WTC11 (cell line): ENCODE measurements around the gene TIMP2. TPM values are rescaled to one million over a fixed set of nuclear protein-coding genes. Genes with fewer than 3 reads are reported as not detected.

Experiments used
- ATAC-seq: fragments of 200-7000 bp; cut with Tn5 transposase; 2 replicates; pipeline ENCODE4 v1.10.0; 2021; ENCODE audit warnings: mild to moderate bottlenecking, moderate library complexity
- CTCF ChIA-PET: fragments of 300-600 bp; sonication (Branson Sonifier 250); formaldehyde crosslinking; loops from one replicate; lab custom pipeline; 2021; ENCODE audit warnings: antibody characterized with exemption; lab: Charles Lee
- POLR2A ChIA-PET: fragments of 350-600 bp; sonication (Branson Sonifier 250); formaldehyde crosslinking; loops from one replicate; lab custom pipeline; 2021; ENCODE audit warnings: antibody characterized with exemption; lab: Charles Lee
- DNase-seq: peaks from one replicate; pipeline ENCODE4 v3.0.0; 2021; ENCODE audit warnings: low spot score
- H3K27ac Mint-ChIP-seq: 2 replicates; pipeline ENCODE4 v1.8.0; 2021; ENCODE audit warnings: mixed read lengths
- H3K27me3 Mint-ChIP-seq: 2 replicates; pipeline ENCODE4 v1.8.0; 2021; ENCODE audit warnings: low read depth, mild to moderate bottlenecking, moderate library complexity, mixed read lengths
- H3K36me3 Mint-ChIP-seq: 2 replicates; pipeline ENCODE4 v1.8.0; 2021; ENCODE audit warnings: mixed read lengths
- H3K4me1 Mint-ChIP-seq: 2 replicates; pipeline ENCODE4 v1.8.0; 2022; ENCODE audit warnings: mixed read lengths
- H3K4me3 Mint-ChIP-seq: 2 replicates; pipeline ENCODE4 v1.8.0; 2021; ENCODE audit warnings: mild to moderate bottlenecking, moderate library complexity, mixed read lengths
- H3K9me3 Mint-ChIP-seq: 2 replicates; pipeline ENCODE4 v1.8.0; 2021; ENCODE audit warnings: mixed read lengths
- ELF4 ChIP-seq: sonication (generic); formaldehyde crosslinking; IDR thresholded peaks from 2 replicates; pipeline ENCODE4 v1.8.1; 2022; ENCODE audit warnings: low read depth, mild to moderate bottlenecking, moderate library complexity, missing genetic modification reagents
- FOXK1 ChIP-seq: sonication (generic); formaldehyde crosslinking; IDR thresholded peaks from 2 replicates; pipeline ENCODE4 v1.8.0; 2022; ENCODE audit warnings: mild to moderate bottlenecking, moderate library complexity, missing genetic modification reagents
- MXD4 ChIP-seq: fragments of 250-450 bp; sonication (Bioruptor Pico); IDR thresholded peaks from 2 replicates; pipeline ENCODE4 v1.8.0; 2021; ENCODE audit warnings: mild to moderate bottlenecking, moderate library complexity, borderline replicate concordance
- MYBL2 ChIP-seq: sonication (generic); formaldehyde crosslinking; IDR thresholded peaks from 2 replicates; pipeline ENCODE4 v1.8.1; 2023; ENCODE audit warnings: mild to moderate bottlenecking, moderate library complexity, missing genetic modification reagents
- NR2C2 ChIP-seq: sonication (generic); formaldehyde crosslinking; IDR thresholded peaks from 2 replicates; pipeline ENCODE4 v1.8.0; 2022; ENCODE audit warnings: mild to moderate bottlenecking, missing genetic modification reagents
- NR3C1 ChIP-seq: sonication (generic); formaldehyde crosslinking; conservative IDR thresholded peaks from 2 replicates; pipeline ENCODE4 v1.8.1; 2023; ENCODE audit warnings: low read depth, mild to moderate bottlenecking, missing genetic modification reagents
- RELA ChIP-seq: sonication (generic); formaldehyde crosslinking; IDR thresholded peaks from 2 replicates; pipeline ENCODE4 v1.8.1; 2022; ENCODE audit warnings: missing genetic modification reagents, mild to moderate bottlenecking, borderline replicate concordance
- TP53 ChIP-seq: sonication (generic); formaldehyde crosslinking; IDR thresholded peaks from 2 replicates; pipeline ENCODE4 v1.8.1; 2023; ENCODE audit warnings: mild to moderate bottlenecking, missing genetic modification reagents
- ZNF138 ChIP-seq: sonication (generic); formaldehyde crosslinking; conservative IDR thresholded peaks from 2 replicates; pipeline ENCODE4 v1.8.1; 2022; ENCODE audit warnings: mild to moderate bottlenecking, moderate library complexity, missing genetic modification reagents
- ZNF263 ChIP-seq: sonication (generic); formaldehyde crosslinking; IDR thresholded peaks from 2 replicates; pipeline ENCODE4 v1.8.1; 2022; ENCODE audit warnings: low read depth, mild to moderate bottlenecking, moderate library complexity, missing genetic modification reagents
- ZNF396 ChIP-seq: fragments of 250-450 bp; sonication (Bioruptor Pico); IDR thresholded peaks from 2 replicates; pipeline ENCODE4 v1.8.0; 2021; ENCODE audit warnings: mild to moderate bottlenecking, moderate library complexity, borderline replicate concordance
- ZNF423 ChIP-seq: fragments of 250-450 bp; sonication (Bioruptor Pico); IDR thresholded peaks from 2 replicates; pipeline ENCODE4 v2.1.2; 2022; ENCODE audit warnings: mild to moderate bottlenecking, moderate library complexity
- total RNA-seq: library from RNA; stranded (reverse); gene quantifications from 3 replicates; pipeline ENCODE4 v1.2.3, GENCODE V29; 2021
- TF ChIP-seq, protein P1 (sequence below): sonication (generic); formaldehyde crosslinking; IDR thresholded peaks from 2 replicates; pipeline ENCODE4 v1.8.0; 2023; ENCODE audit warnings: missing genetic modification reagents, mild to moderate bottlenecking, borderline replicate concordance
- TF ChIP-seq, protein P2 (sequence below): sonication (generic); formaldehyde crosslinking; IDR thresholded peaks from 2 replicates; pipeline ENCODE4 v1.8.0; 2023; ENCODE audit warnings: missing genetic modification reagents
- TF ChIP-seq, protein P3 (sequence below): fragments of 250-450 bp; sonication (Bioruptor Pico); IDR thresholded peaks from 2 replicates; pipeline ENCODE4 v1.9.0; 2021; ENCODE audit warnings: mild to moderate bottlenecking
- TF ChIP-seq, protein P4 (sequence below): sonication (generic); formaldehyde crosslinking; IDR thresholded peaks from 2 replicates; pipeline ENCODE4 v1.8.1; 2022; ENCODE audit warnings: mild to moderate bottlenecking, moderate library complexity, missing genetic modification reagents
- TF ChIP-seq, protein P5 (sequence below): sonication (generic); formaldehyde crosslinking; IDR thresholded peaks from 2 replicates; pipeline ENCODE4 v1.8.0; 2023; ENCODE audit warnings: mild to moderate bottlenecking, missing genetic modification reagents
- TF ChIP-seq, protein P6 (sequence below): fragments of 250-450 bp; sonication (Bioruptor Pico); IDR thresholded peaks from 2 replicates; pipeline ENCODE4 v1.8.0; 2021; ENCODE audit warnings: mild to moderate bottlenecking
- TF ChIP-seq, protein P7 (sequence below): fragments of 250-450 bp; sonication (Bioruptor Pico); IDR thresholded peaks from 2 replicates; pipeline ENCODE4 v2.1.2; 2022; ENCODE audit warnings: mild to moderate bottlenecking, moderate library complexity

The TIMP2 gene
- total RNA-seq, 1 experiment from 2014 or later, result 37.1 TPM

DNA sequence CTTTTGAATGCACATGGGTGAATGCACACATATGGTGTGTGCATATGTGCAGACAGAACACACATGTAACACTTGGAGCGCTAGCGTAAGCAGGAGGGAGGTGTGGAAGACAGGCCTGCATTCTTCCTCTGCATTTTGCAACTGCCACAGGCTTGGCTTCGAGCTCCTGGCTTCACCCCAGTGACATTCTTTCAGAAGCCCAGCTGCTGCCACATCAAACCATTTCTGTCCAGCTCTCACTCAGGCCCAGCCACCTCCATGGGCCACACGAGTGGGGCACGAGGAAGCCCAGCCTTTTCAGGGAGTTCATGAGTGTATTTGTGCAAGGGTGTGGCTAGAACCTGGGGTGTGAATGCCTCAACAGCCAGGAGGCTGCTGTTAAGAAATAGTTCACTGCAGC lies 35.7 kb upstream of the TIMP2 start:
- Mint-ChIP-seq H3K36me3 (no peaks in the 10 kb centered on the region), H3K4me3 (no peak overlapping the region), H3K4me1 (no peaks in the 10 kb centered on the region), H3K9me3 (no peaks in the 10 kb centered on the region), H3K27ac (no peak overlapping the region), H3K27me3 (no peaks in the 10 kb centered on the region)
- DNase-seq (no peak), ATAC-seq (no peak)
- TF ChIP-seq, protein P1, sequence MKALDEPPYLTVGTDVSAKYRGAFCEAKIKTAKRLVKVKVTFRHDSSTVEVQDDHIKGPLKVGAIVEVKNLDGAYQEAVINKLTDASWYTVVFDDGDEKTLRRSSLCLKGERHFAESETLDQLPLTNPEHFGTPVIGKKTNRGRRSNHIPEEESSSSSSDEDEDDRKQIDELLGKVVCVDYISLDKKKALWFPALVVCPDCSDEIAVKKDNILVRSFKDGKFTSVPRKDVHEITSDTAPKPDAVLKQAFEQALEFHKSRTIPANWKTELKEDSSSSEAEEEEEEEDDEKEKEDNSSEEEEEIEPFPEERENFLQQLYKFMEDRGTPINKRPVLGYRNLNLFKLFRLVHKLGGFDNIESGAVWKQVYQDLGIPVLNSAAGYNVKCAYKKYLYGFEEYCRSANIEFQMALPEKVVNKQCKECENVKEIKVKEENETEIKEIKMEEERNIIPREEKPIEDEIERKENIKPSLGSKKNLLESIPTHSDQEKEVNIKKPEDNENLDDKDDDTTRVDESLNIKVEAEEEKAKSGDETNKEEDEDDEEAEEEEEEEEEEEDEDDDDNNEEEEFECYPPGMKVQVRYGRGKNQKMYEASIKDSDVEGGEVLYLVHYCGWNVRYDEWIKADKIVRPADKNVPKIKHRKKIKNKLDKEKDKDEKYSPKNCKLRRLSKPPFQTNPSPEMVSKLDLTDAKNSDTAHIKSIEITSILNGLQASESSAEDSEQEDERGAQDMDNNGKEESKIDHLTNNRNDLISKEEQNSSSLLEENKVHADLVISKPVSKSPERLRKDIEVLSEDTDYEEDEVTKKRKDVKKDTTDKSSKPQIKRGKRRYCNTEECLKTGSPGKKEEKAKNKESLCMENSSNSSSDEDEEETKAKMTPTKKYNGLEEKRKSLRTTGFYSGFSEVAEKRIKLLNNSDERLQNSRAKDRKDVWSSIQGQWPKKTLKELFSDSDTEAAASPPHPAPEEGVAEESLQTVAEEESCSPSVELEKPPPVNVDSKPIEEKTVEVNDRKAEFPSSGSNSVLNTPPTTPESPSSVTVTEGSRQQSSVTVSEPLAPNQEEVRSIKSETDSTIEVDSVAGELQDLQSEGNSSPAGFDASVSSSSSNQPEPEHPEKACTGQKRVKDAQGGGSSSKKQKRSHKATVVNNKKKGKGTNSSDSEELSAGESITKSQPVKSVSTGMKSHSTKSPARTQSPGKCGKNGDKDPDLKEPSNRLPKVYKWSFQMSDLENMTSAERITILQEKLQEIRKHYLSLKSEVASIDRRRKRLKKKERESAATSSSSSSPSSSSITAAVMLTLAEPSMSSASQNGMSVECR (CRISPR knock-in tag), result no peak
- no peak for TF ChIP-seq ZNF396 (CRISPR knock-in tag)
- no peak for TF ChIP-seq ELF4 (CRISPR knock-in tag)
- TF ChIP-seq, protein P2, sequence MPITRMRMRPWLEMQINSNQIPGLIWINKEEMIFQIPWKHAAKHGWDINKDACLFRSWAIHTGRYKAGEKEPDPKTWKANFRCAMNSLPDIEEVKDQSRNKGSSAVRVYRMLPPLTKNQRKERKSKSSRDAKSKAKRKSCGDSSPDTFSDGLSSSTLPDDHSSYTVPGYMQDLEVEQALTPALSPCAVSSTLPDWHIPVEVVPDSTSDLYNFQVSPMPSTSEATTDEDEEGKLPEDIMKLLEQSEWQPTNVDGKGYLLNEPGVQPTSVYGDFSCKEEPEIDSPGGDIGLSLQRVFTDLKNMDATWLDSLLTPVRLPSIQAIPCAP, result no peak
- no peak for TF ChIP-seq RELA (CRISPR knock-in tag)
- TF ChIP-seq ZNF138 (CRISPR knock-in tag), result no peak
- TF ChIP-seq ZNF263 (CRISPR knock-in tag), result no peak
- no peak for TF ChIP-seq MXD4 (CRISPR knock-in tag)
- no peak for TF ChIP-seq FOXK1
- no peak for TF ChIP-seq NR2C2 (CRISPR knock-in tag)
- TF ChIP-seq MYBL2 (CRISPR knock-in tag), result no peak
- TF ChIP-seq, protein P3, sequence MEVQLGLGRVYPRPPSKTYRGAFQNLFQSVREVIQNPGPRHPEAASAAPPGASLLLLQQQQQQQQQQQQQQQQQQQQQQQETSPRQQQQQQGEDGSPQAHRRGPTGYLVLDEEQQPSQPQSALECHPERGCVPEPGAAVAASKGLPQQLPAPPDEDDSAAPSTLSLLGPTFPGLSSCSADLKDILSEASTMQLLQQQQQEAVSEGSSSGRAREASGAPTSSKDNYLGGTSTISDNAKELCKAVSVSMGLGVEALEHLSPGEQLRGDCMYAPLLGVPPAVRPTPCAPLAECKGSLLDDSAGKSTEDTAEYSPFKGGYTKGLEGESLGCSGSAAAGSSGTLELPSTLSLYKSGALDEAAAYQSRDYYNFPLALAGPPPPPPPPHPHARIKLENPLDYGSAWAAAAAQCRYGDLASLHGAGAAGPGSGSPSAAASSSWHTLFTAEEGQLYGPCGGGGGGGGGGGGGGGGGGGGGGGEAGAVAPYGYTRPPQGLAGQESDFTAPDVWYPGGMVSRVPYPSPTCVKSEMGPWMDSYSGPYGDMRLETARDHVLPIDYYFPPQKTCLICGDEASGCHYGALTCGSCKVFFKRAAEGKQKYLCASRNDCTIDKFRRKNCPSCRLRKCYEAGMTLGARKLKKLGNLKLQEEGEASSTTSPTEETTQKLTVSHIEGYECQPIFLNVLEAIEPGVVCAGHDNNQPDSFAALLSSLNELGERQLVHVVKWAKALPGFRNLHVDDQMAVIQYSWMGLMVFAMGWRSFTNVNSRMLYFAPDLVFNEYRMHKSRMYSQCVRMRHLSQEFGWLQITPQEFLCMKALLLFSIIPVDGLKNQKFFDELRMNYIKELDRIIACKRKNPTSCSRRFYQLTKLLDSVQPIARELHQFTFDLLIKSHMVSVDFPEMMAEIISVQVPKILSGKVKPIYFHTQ, result no peak
- TF ChIP-seq, protein P4, sequence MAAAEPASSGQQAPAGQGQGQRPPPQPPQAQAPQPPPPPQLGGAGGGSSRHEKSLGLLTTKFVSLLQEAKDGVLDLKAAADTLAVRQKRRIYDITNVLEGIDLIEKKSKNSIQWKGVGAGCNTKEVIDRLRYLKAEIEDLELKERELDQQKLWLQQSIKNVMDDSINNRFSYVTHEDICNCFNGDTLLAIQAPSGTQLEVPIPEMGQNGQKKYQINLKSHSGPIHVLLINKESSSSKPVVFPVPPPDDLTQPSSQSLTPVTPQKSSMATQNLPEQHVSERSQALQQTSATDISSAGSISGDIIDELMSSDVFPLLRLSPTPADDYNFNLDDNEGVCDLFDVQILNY, result no peak
- TF ChIP-seq, protein P5, sequence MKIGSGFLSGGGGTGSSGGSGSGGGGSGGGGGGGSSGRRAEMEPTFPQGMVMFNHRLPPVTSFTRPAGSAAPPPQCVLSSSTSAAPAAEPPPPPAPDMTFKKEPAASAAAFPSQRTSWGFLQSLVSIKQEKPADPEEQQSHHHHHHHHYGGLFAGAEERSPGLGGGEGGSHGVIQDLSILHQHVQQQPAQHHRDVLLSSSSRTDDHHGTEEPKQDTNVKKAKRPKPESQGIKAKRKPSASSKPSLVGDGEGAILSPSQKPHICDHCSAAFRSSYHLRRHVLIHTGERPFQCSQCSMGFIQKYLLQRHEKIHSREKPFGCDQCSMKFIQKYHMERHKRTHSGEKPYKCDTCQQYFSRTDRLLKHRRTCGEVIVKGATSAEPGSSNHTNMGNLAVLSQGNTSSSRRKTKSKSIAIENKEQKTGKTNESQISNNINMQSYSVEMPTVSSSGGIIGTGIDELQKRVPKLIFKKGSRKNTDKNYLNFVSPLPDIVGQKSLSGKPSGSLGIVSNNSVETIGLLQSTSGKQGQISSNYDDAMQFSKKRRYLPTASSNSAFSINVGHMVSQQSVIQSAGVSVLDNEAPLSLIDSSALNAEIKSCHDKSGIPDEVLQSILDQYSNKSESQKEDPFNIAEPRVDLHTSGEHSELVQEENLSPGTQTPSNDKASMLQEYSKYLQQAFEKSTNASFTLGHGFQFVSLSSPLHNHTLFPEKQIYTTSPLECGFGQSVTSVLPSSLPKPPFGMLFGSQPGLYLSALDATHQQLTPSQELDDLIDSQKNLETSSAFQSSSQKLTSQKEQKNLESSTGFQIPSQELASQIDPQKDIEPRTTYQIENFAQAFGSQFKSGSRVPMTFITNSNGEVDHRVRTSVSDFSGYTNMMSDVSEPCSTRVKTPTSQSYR (CRISPR knock-in tag), result no peak
- TF ChIP-seq, protein P6, sequence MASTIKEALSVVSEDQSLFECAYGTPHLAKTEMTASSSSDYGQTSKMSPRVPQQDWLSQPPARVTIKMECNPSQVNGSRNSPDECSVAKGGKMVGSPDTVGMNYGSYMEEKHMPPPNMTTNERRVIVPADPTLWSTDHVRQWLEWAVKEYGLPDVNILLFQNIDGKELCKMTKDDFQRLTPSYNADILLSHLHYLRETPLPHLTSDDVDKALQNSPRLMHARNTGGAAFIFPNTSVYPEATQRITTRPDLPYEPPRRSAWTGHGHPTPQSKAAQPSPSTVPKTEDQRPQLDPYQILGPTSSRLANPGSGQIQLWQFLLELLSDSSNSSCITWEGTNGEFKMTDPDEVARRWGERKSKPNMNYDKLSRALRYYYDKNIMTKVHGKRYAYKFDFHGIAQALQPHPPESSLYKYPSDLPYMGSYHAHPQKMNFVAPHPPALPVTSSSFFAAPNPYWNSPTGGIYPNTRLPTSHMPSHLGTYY, result no peak
- TF ChIP-seq, protein P7, sequence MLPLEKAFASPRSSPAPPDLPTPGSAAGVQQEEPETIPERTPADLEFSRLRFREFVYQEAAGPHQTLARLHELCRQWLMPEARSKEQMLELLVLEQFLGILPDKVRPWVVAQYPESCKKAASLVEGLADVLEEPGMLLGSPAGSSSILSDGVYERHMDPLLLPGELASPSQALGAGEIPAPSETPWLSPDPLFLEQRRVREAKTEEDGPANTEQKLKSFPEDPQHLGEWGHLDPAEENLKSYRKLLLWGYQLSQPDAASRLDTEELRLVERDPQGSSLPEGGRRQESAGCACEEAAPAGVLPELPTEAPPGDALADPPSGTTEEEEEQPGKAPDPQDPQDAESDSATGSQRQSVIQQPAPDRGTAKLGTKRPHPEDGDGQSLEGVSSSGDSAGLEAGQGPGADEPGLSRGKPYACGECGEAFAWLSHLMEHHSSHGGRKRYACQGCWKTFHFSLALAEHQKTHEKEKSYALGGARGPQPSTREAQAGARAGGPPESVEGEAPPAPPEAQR (CRISPR knock-in tag), result no peak
- no peak for TF ChIP-seq NR3C1
- no peak for TF ChIP-seq ZNF423
- TF ChIP-seq TP53 (CRISPR knock-in tag), result no peak
- ChIA-PET CTCF (interaction anchor here (1.7 kb wide), 1 partner anchor 11 kb away, joined by 6 read pairs; no protein-coding TSS in a partner anchor), POLR2A (no interaction called here)
